ENCODE results near the gene PTPRM.

GRCh38 chr18:7923105-7923504, 356.0 kb downstream of the PTPRM start:
- no peak for TF ChIP-seq CTCF (IDR thresholded peaks at IDR 0.05; ENCODE audit: low read depth, low read length, missing input control)
- TF ChIP-seq RAD21 (IDR thresholded peaks at IDR 0.05): no peak
- TF ChIP-seq EGR1 (IDR thresholded peaks at IDR 0.05; ENCODE audit: low read depth in 2 of 2): no peak
- no peak for TF ChIP-seq GABPA (IDR thresholded peaks at IDR 0.05 in 1 of 2, conservative IDR thresholded peaks at IDR 0.05 in 1 of 2)
- no peak for TF ChIP-seq MAX (IDR thresholded peaks at IDR 0.05)
- no peak for TF ChIP-seq REST (IDR thresholded peaks at IDR 0.05)
- no peak for TF ChIP-seq YY1 (IDR thresholded peaks at IDR 0.05)
